ENCODE data around the gene C1orf167. TPM values are rescaled to one million over a fixed set of nuclear protein-coding genes. Genes with fewer than 3 reads are reported as not detected.
A peak's percentile ranks its signal among the peaks of the same experiment; 100 is the strongest.

The C1orf167 gene
- total and polyA plus RNA-seq, 2 of the 13 experiments (the other 11 are each of a cell fraction or from before 2014, with no cell fraction given), result not detected

DNA sequence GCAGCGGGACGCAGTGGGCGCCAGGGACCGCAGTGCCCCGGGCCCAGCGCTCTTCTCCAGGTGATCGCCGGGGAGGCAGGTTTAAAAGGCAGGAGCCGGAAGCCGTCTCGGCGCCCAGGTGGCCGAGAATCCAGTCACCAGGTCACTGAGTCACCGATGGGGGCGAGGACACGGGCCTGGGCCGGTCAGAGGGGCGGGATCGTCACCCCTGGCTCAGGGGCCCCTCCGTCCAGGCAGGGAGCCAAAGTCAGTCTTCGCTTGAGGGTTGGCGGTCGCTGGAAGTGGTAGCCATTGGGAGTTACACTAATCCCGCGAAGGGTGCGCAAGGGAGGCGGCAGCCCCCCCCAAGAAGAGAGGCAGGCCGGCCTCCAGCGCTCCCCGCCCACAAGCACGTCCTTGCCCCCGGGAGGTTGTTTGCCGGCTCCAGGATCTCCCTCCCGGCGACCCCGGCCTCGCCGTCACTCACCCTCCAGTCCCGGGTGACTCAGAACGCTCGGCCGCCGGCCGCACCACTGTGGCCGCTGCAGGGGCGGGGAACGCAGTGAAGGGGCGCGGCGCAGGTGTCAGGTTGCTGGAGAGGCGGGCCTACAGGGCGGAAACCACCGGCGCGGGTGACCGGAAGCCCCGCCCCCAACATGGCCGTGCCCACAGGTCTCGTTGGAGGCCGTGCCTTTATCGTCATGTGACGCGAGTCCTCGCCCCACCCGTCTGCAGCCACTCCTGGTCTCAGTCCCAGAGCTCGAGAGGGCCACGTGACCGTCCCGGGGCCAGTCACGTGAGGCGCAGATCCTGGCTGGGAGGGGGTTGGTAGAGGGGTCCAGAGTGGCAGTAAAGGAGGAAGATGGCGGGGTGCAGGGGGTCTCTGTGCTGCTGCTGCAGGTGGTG is 43.7 kb downstream of the C1orf167 start, which contains the start of the genes CLCN6 and MTHFR (continued):
- TF ChIP-seq, protein P1, sequence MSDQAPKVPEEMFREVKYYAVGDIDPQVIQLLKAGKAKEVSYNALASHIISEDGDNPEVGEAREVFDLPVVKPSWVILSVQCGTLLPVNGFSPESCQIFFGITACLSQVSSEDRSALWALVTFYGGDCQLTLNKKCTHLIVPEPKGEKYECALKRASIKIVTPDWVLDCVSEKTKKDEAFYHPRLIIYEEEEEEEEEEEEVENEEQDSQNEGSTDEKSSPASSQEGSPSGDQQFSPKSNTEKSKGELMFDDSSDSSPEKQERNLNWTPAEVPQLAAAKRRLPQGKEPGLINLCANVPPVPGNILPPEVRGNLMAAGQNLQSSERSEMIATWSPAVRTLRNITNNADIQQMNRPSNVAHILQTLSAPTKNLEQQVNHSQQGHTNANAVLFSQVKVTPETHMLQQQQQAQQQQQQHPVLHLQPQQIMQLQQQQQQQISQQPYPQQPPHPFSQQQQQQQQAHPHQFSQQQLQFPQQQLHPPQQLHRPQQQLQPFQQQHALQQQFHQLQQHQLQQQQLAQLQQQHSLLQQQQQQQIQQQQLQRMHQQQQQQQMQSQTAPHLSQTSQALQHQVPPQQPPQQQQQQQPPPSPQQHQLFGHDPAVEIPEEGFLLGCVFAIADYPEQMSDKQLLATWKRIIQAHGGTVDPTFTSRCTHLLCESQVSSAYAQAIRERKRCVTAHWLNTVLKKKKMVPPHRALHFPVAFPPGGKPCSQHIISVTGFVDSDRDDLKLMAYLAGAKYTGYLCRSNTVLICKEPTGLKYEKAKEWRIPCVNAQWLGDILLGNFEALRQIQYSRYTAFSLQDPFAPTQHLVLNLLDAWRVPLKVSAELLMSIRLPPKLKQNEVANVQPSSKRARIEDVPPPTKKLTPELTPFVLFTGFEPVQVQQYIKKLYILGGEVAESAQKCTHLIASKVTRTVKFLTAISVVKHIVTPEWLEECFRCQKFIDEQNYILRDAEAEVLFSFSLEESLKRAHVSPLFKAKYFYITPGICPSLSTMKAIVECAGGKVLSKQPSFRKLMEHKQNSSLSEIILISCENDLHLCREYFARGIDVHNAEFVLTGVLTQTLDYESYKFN (CRISPR knock-in tag; conservative IDR thresholded peaks at IDR 0.05), result peak; percentile 85
- no peak for TF ChIP-seq ZNF558 (CRISPR knock-in tag; IDR thresholded peaks at IDR 0.05; ENCODE audit: borderline replicate concordance)
- TF ChIP-seq ZNF484 (CRISPR knock-in tag; IDR thresholded peaks at IDR 0.05; ENCODE audit: borderline replicate concordance, low read depth), result no peak
- TF ChIP-seq ZNF549 (CRISPR knock-in tag; IDR thresholded peaks at IDR 0.05), result no peak
- TF ChIP-seq XRCC5 (optimal IDR thresholded peaks at IDR 0.05; ENCODE audit: low read length), result peak; percentile 65
- TF ChIP-seq ZNF703 (CRISPR knock-in tag; IDR thresholded peaks at IDR 0.05; ENCODE audit: borderline replicate concordance), result peak; percentile 98; the same call in 1 of the 2 replicates
- no peak for TF ChIP-seq ZNF124 (CRISPR knock-in tag; IDR thresholded peaks at IDR 0.05)
- TF ChIP-seq ZBTB44 (CRISPR knock-in tag; IDR thresholded peaks at IDR 0.05), result 0 out of 2 replicates have a peak, but pooled peaks have one; percentile 1
- TF ChIP-seq ZSCAN25 (CRISPR knock-in tag; IDR thresholded peaks at IDR 0.05), result peak; percentile 77; the same call in 1 of the 2 replicates
- no peak for TF ChIP-seq ATM (IDR thresholded peaks at IDR 0.05; ENCODE audit: borderline replicate concordance)
- TF ChIP-seq MBNL3 (CRISPR knock-in tag; conservative IDR thresholded peaks at IDR 0.05), result no peak
- TF ChIP-seq, protein P2, sequence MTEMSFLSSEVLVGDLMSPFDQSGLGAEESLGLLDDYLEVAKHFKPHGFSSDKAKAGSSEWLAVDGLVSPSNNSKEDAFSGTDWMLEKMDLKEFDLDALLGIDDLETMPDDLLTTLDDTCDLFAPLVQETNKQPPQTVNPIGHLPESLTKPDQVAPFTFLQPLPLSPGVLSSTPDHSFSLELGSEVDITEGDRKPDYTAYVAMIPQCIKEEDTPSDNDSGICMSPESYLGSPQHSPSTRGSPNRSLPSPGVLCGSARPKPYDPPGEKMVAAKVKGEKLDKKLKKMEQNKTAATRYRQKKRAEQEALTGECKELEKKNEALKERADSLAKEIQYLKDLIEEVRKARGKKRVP (CRISPR knock-in tag; IDR thresholded peaks at IDR 0.05), result peak in 1 of 2 experiments; percentile 40; a peak in 2 of 4 replicates
- peak; percentile 62; the same call in 1 of the 2 replicates for TF ChIP-seq NCOR1 (IDR thresholded peaks at IDR 0.05; ENCODE audit: borderline replicate concordance, low read length)
- no peak for TF ChIP-seq TARDBP (CRISPR knock-in tag; IDR thresholded peaks at IDR 0.05)
- peak; percentile 66 for TF ChIP-seq ATF3 (CRISPR knock-in tag; IDR thresholded peaks at IDR 0.05)
- TF ChIP-seq, protein P3, sequence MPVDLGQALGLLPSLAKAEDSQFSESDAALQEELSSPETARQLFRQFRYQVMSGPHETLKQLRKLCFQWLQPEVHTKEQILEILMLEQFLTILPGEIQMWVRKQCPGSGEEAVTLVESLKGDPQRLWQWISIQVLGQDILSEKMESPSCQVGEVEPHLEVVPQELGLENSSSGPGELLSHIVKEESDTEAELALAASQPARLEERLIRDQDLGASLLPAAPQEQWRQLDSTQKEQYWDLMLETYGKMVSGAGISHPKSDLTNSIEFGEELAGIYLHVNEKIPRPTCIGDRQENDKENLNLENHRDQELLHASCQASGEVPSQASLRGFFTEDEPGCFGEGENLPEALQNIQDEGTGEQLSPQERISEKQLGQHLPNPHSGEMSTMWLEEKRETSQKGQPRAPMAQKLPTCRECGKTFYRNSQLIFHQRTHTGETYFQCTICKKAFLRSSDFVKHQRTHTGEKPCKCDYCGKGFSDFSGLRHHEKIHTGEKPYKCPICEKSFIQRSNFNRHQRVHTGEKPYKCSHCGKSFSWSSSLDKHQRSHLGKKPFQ (CRISPR knock-in tag; IDR thresholded peaks at IDR 0.05; ENCODE audit: insufficient replicate concordance), result peak; percentile 85
- TF ChIP-seq, protein P4, sequence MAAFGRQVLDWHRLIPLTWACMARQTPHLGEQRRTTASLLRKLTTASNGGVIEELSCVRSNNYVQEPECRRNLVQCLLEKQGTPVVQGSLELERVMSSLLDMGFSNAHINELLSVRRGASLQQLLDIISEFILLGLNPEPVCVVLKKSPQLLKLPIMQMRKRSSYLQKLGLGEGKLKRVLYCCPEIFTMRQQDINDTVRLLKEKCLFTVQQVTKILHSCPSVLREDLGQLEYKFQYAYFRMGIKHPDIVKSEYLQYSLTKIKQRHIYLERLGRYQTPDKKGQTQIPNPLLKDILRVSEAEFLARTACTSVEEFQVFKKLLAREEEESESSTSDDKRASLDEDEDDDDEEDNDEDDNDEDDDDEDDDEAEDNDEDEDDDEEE (CRISPR knock-in tag; IDR thresholded peaks at IDR 0.05), result peak; percentile 61; the same call in 1 of the 2 replicates
- peak; percentile 88 for TF ChIP-seq POLR2G (IDR thresholded peaks at IDR 0.05; ENCODE audit: low read depth, low read length)
- TF ChIP-seq SKI (IDR thresholded peaks at IDR 0.05; ENCODE audit: partially characterized antibody), result peak; percentile 26

Data from HepG2 (cell line).